HUES64 (cell line): ENCODE measurements around the gene FOXD2.

Source experiments
- H3K27ac ChIP-seq: 2 replicates; pipeline ENCODE4 v1.7.0; 2013; ENCODE audit warnings: low read depth, low read length, inconsistent platforms
- H3K27me3 ChIP-seq: 2 replicates; pipeline ENCODE4 v1.6.1; 2013; ENCODE audit warnings: mild to moderate bottlenecking, low read length; ENCODE audit not compliant: insufficient read depth
- H3K36me3 ChIP-seq: 2 replicates; pipeline ENCODE4 v1.6.1; 2013; ENCODE audit warnings: mild to moderate bottlenecking, low read length; ENCODE audit not compliant: insufficient read depth
- H3K4me1 ChIP-seq: 2 replicates; pipeline ENCODE4 v1.6.1; 2013; ENCODE audit warnings: mild to moderate bottlenecking, low read length, moderate library complexity; ENCODE audit not compliant: insufficient read depth
- H3K4me3 ChIP-seq: 2 replicates; pipeline ENCODE4 v1.5.1; 2013; ENCODE audit warnings: mild to moderate bottlenecking, low read length, moderate library complexity
- H3K9ac ChIP-seq: 2 replicates; pipeline ENCODE4 v1.6.1; 2013; ENCODE audit warnings: mild to moderate bottlenecking, low read depth, low read length
- H3K9me3 ChIP-seq: 2 replicates; pipeline ENCODE4 v1.6.1; 2013; ENCODE audit warnings: low read depth, low read length; ENCODE audit not compliant: insufficient read depth
- WGBS: fragments of 150-250, 120-280 bp; methylation state at CpG from one replicate; pipeline ENCODE4 v1.1.7; 2013; ENCODE audit warnings: missing lambda C conversion rate; 5-methylcytosine and 5-hydroxymethylcytosine counted together

Gene FOXD2

GRCh38 chr1:47487850-47488450 is 50.1 kb downstream of the FOXD2 start:
- no peaks in the 10 kb centered on the region for H3K9me3 ChIP-seq
- no peak overlapping the region for H3K27ac ChIP-seq
- H3K4me1 ChIP-seq = no peaks in the 10 kb centered on the region
- no peaks in the 10 kb centered on the region for H3K36me3 ChIP-seq
- WGBS = 90% methylated on average over 8 of the region's 8 CpGs
- no peak overlapping the region for H3K4me3 ChIP-seq
- H3K9ac ChIP-seq = no peak overlapping the region
- H3K27me3 ChIP-seq = peaks cover 13% of the 10 kb centered on the region; the same call in 1 of the 2 replicates
